HEK293 (cell line): ENCODE measurements around the gene PGS1.

Experiments used
- BCL11A ChIP-seq: fragments of 450-650 bp; formaldehyde crosslinking; IDR thresholded peaks from 2 replicates; pipeline ENCODE4 v1.5.1; 2016; ENCODE audit warnings: low read depth, missing biosample characterization, missing genetic modification characterization
- GLI4 ChIP-seq: fragments of 450-650 bp; formaldehyde crosslinking; IDR thresholded peaks from 2 replicates; pipeline ENCODE4 v1.5.1; 2016; ENCODE audit warnings: missing biosample characterization, missing genetic modification characterization
- GLIS1 ChIP-seq: fragments of 450-650 bp; formaldehyde crosslinking; IDR thresholded peaks from 2 replicates; pipeline ENCODE4 v1.5.1; 2016; ENCODE audit warnings: missing biosample characterization, missing genetic modification characterization
- GLIS2 ChIP-seq: fragments of 450-650 bp; formaldehyde crosslinking; IDR thresholded peaks from 2 replicates; pipeline ENCODE4 v1.5.1; 2016; ENCODE audit warnings: missing biosample characterization, missing genetic modification characterization
- SCRT1 ChIP-seq: fragments of 450-650 bp; formaldehyde crosslinking; IDR thresholded peaks from 2 replicates; pipeline ENCODE4 v1.5.1; 2016; ENCODE audit warnings: missing biosample characterization, missing genetic modification characterization, borderline replicate concordance
- SP2 ChIP-seq: fragments of 450-650 bp; formaldehyde crosslinking; IDR thresholded peaks from 2 replicates; pipeline ENCODE4 v1.5.1; 2016; ENCODE audit warnings: missing biosample characterization, missing genetic modification characterization
- SP7 ChIP-seq: fragments of 450-650 bp; formaldehyde crosslinking; IDR thresholded peaks from 2 replicates; pipeline ENCODE4 v1.5.1; 2016; ENCODE audit warnings: missing biosample characterization, missing genetic modification characterization
- ZBTB48 ChIP-seq: fragments of 450-650 bp; formaldehyde crosslinking; IDR thresholded peaks from 2 replicates; pipeline ENCODE4 v1.5.1; 2016; ENCODE audit warnings: missing biosample characterization, missing genetic modification characterization
- ZNF10 ChIP-seq: fragments of 450-650 bp; formaldehyde crosslinking; IDR thresholded peaks from 2 replicates; pipeline ENCODE4 v1.5.1; 2017; ENCODE audit warnings: missing biosample characterization, missing genetic modification characterization
- ZNF146 ChIP-seq: fragments of 450-650 bp; formaldehyde crosslinking; IDR thresholded peaks from 2 replicates; pipeline ENCODE4 v1.5.1; 2016; ENCODE audit warnings: missing biosample characterization, missing genetic modification characterization
- ZNF157 ChIP-seq: fragments of 450-650 bp; formaldehyde crosslinking; IDR thresholded peaks from 2 replicates; pipeline ENCODE4 v1.5.1; 2016; ENCODE audit warnings: missing biosample characterization, missing genetic modification characterization
- ZNF214 ChIP-seq: fragments of 450-650 bp; formaldehyde crosslinking; IDR thresholded peaks from 2 replicates; pipeline ENCODE4 v1.5.1; 2017; ENCODE audit warnings: missing biosample characterization, mild to moderate bottlenecking, missing genetic modification characterization, borderline replicate concordance
- ZNF366 ChIP-seq: fragments of 450-650 bp; formaldehyde crosslinking; conservative IDR thresholded peaks from 2 replicates; pipeline ENCODE4 v1.5.1; 2016; ENCODE audit warnings: missing biosample characterization, missing genetic modification characterization
- ZNF423 ChIP-seq: fragments of 450-650 bp; formaldehyde crosslinking; IDR thresholded peaks from 2 replicates; pipeline ENCODE4 v1.5.1; 2016; ENCODE audit warnings: missing biosample characterization, missing genetic modification characterization
- ZNF558 ChIP-seq: fragments of 450-650 bp; formaldehyde crosslinking; IDR thresholded peaks from 2 replicates; pipeline ENCODE4 v1.5.1; 2016; ENCODE audit warnings: missing biosample characterization, missing genetic modification characterization
- ZNF560 ChIP-seq: fragments of 450-650 bp; formaldehyde crosslinking; IDR thresholded peaks from 2 replicates; pipeline ENCODE4 v1.5.1; 2017; ENCODE audit warnings: missing biosample characterization, missing genetic modification characterization, borderline replicate concordance
- ZNF561 ChIP-seq: fragments of 450-650 bp; IDR thresholded peaks from 2 replicates; pipeline ENCODE4 v1.5.1; 2018; ENCODE audit warnings: missing biosample characterization, missing genetic modification characterization, borderline replicate concordance
- ZNF624 ChIP-seq: fragments of 450-650 bp; formaldehyde crosslinking; IDR thresholded peaks from 2 replicates; pipeline ENCODE4 v1.5.1; 2017; ENCODE audit warnings: missing biosample characterization, missing genetic modification characterization
- ZNF626 ChIP-seq: fragments of 450-650 bp; sonication (Bioruptor Pico); formaldehyde crosslinking; IDR thresholded peaks from 2 replicates; pipeline ENCODE4 v1.5.1; 2018; ENCODE audit warnings: missing biosample characterization, missing genetic modification characterization, inconsistent platforms
- ZNF658 ChIP-seq: fragments of 450-650 bp; formaldehyde crosslinking; IDR thresholded peaks from 2 replicates; pipeline ENCODE4; 2016; ENCODE audit warnings: missing biosample characterization, missing genetic modification characterization
- ZNF660 ChIP-seq: fragments of 450-650 bp; IDR thresholded peaks from 2 replicates; pipeline ENCODE4 v1.5.1; 2018; ENCODE audit warnings: missing biosample characterization, mild to moderate bottlenecking, missing genetic modification characterization
- ZNF664 ChIP-seq: fragments of 450-650 bp; formaldehyde crosslinking; IDR thresholded peaks from 2 replicates; pipeline ENCODE4 v1.5.1; 2016; ENCODE audit warnings: missing biosample characterization, missing genetic modification characterization
- ZNF768 ChIP-seq: fragments of 450-650 bp; formaldehyde crosslinking; IDR thresholded peaks from 2 replicates; pipeline ENCODE4 v1.5.1; 2018; ENCODE audit warnings: missing biosample characterization, mild to moderate bottlenecking, missing genetic modification characterization
- ZNF843 ChIP-seq: fragments of 450-650 bp; formaldehyde crosslinking; IDR thresholded peaks from 2 replicates; pipeline ENCODE4 v1.5.1; 2016; ENCODE audit warnings: missing biosample characterization, missing genetic modification characterization
- TF ChIP-seq, protein P1 (sequence below): fragments of 450-650 bp; formaldehyde crosslinking; conservative IDR thresholded peaks from 2 replicates; pipeline ENCODE4 v1.5.1; 2016; ENCODE audit warnings: low read depth, missing biosample characterization, missing genetic modification characterization
- TF ChIP-seq, protein P2 (sequence below): fragments of 450-650 bp; formaldehyde crosslinking; IDR thresholded peaks from 2 replicates; pipeline ENCODE4 v1.5.1; 2016; ENCODE audit warnings: missing biosample characterization, missing genetic modification characterization
- TF ChIP-seq, protein P3 (sequence below): fragments of 450-650 bp; formaldehyde crosslinking; IDR thresholded peaks from 2 replicates; pipeline ENCODE4 v1.5.1; 2016; ENCODE audit warnings: missing biosample characterization, missing genetic modification characterization
- TF ChIP-seq, protein P4 (sequence below): fragments of 450-650 bp; formaldehyde crosslinking; IDR thresholded peaks from 2 replicates; pipeline ENCODE4 v1.5.1; 2016; ENCODE audit warnings: missing biosample characterization, missing genetic modification characterization
- TF ChIP-seq, protein P5 (sequence below): fragments of 450-650 bp; formaldehyde crosslinking; IDR thresholded peaks from 2 replicates; pipeline ENCODE4 v1.5.1; 2016; ENCODE audit warnings: missing biosample characterization, missing genetic modification characterization, low read depth

The PGS1 gene

DNA sequence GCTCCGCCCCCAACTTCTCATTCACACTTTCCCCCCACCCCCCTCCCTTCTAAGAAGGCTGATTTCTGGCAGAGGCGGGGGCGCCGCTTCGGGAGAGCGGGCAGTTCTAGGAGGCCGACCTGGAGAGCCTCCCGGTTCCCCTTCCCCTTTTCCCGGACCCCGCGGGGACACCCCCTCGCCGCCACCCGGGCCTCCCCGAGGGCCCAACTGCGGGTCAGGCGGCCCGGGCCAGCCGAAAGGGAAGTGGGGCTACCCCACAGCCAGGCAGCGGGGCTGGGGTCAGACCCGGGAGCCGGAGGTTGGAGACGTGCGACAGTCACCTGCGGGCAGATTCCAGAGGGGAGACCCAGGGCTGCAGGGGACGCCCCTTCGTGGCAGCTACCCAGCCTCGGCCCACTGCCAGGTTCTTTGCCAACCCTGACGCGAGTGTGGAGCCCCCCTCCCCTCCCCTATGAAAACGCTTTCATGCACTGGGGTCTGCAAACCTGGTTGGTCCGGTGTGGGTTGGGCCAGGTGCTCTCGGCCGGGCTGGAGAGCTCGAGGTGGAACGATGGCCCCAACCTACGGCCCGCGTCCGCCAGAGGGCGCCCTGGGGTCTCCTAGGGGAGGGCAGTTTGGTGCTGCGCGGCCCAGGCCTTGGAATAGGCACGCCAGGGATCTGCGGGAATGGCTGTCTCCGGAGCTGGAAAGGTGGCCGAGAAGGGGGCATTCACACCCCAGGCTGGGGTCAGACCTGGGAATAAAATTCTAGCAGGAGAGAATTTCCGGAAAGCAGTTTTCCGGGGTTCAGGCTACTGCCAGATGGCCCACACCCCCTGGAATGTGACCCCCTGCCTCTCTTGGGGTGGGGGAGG, 17.9 kb upstream of the PGS1 start (continued):
- TF ChIP-seq, protein P1, sequence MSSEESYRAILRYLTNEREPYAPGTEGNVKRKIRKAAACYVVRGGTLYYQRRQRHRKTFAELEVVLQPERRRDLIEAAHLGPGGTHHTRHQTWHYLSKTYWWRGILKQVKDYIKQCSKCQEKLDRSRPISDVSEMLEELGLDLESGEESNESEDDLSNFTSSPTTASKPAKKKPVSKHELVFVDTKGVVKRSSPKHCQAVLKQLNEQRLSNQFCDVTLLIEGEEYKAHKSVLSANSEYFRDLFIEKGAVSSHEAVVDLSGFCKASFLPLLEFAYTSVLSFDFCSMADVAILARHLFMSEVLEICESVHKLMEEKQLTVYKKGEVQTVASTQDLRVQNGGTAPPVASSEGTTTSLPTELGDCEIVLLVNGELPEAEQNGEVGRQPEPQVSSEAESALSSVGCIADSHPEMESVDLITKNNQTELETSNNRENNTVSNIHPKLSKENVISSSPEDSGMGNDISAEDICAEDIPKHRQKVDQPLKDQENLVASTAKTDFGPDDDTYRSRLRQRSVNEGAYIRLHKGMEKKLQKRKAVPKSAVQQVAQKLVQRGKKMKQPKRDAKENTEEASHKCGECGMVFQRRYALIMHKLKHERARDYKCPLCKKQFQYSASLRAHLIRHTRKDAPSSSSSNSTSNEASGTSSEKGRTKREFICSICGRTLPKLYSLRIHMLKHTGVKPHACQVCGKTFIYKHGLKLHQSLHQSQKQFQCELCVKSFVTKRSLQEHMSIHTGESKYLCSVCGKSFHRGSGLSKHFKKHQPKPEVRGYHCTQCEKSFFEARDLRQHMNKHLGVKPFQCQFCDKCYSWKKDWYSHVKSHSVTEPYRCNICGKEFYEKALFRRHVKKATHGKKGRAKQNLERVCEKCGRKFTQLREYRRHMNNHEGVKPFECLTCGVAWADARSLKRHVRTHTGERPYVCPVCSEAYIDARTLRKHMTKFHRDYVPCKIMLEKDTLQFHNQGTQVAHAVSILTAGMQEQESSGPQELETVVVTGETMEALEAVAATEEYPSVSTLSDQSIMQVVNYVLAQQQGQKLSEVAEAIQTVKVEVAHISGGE (tag by site-specific recombination): no peak; the same call in 1 of the 2 replicates
- no peak for TF ChIP-seq ZNF624 (tag by site-specific recombination)
- 0 out of 2 replicates have a peak, but pooled peaks have one; percentile 21 for TF ChIP-seq ZNF561
- no peak for TF ChIP-seq SP2 (tag by site-specific recombination)
- no peak for TF ChIP-seq SCRT1 (tag by site-specific recombination)
- no peak for TF ChIP-seq ZNF10 (tag by site-specific recombination)
- no peak for TF ChIP-seq ZNF658 (tag by site-specific recombination)
- TF ChIP-seq, protein P2, sequence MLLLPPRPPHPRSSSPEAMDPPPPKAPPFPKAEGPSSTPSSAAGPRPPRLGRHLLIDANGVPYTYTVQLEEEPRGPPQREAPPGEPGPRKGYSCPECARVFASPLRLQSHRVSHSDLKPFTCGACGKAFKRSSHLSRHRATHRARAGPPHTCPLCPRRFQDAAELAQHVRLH (tag by site-specific recombination): no peak
- TF ChIP-seq ZNF146 (tag by site-specific recombination): no peak
- peak; percentile 49; the same call in 1 of the 2 replicates for TF ChIP-seq ZNF660 (tag by site-specific recombination)
- no peak for TF ChIP-seq ZNF366 (tag by site-specific recombination)
- TF ChIP-seq ZNF423 (tag by site-specific recombination): no peak
- TF ChIP-seq ZNF626 (tag by site-specific recombination): no peak
- TF ChIP-seq ZNF843 (tag by site-specific recombination): peak; percentile 16; the same call in 1 of the 2 replicates
- no peak for TF ChIP-seq ZNF768 (tag by site-specific recombination)
- TF ChIP-seq, protein P3, sequence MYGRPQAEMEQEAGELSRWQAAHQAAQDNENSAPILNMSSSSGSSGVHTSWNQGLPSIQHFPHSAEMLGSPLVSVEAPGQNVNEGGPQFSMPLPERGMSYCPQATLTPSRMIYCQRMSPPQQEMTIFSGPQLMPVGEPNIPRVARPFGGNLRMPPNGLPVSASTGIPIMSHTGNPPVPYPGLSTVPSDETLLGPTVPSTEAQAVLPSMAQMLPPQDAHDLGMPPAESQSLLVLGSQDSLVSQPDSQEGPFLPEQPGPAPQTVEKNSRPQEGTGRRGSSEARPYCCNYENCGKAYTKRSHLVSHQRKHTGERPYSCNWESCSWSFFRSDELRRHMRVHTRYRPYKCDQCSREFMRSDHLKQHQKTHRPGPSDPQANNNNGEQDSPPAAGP: peak; percentile 79
- TF ChIP-seq, protein P4, sequence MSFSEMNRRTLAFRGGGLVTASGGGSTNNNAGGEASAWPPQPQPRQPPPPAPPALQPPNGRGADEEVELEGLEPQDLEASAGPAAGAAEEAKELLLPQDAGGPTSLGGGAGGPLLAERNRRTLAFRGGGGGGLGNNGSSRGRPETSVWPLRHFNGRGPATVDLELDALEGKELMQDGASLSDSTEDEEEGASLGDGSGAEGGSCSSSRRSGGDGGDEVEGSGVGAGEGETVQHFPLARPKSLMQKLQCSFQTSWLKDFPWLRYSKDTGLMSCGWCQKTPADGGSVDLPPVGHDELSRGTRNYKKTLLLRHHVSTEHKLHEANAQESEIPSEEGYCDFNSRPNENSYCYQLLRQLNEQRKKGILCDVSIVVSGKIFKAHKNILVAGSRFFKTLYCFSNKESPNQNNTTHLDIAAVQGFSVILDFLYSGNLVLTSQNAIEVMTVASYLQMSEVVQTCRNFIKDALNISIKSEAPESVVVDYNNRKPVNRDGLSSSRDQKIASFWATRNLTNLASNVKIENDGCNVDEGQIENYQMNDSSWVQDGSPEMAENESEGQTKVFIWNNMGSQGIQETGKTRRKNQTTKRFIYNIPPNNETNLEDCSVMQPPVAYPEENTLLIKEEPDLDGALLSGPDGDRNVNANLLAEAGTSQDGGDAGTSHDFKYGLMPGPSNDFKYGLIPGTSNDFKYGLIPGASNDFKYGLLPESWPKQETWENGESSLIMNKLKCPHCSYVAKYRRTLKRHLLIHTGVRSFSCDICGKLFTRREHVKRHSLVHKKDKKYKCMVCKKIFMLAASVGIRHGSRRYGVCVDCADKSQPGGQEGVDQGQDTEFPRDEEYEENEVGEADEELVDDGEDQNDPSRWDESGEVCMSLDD (tag by site-specific recombination): no peak
- peak; percentile 92 for TF ChIP-seq GLIS2 (tag by site-specific recombination)
- TF ChIP-seq ZNF214 (tag by site-specific recombination): no peak
- TF ChIP-seq ZNF558 (tag by site-specific recombination): no peak
- peak; percentile 56; the same call in 1 of the 2 replicates for TF ChIP-seq ZBTB48 (tag by site-specific recombination)
- TF ChIP-seq GLIS1: peak; percentile 50
- no peak for TF ChIP-seq ZNF560 (tag by site-specific recombination)
- peak; percentile 69 for TF ChIP-seq SP7
- TF ChIP-seq BCL11A (tag by site-specific recombination): 0 out of 2 replicates have a peak, but pooled peaks have one; percentile 30
- no peak for TF ChIP-seq ZNF157 (tag by site-specific recombination)
- TF ChIP-seq GLI4: no peak
- TF ChIP-seq, protein P5, sequence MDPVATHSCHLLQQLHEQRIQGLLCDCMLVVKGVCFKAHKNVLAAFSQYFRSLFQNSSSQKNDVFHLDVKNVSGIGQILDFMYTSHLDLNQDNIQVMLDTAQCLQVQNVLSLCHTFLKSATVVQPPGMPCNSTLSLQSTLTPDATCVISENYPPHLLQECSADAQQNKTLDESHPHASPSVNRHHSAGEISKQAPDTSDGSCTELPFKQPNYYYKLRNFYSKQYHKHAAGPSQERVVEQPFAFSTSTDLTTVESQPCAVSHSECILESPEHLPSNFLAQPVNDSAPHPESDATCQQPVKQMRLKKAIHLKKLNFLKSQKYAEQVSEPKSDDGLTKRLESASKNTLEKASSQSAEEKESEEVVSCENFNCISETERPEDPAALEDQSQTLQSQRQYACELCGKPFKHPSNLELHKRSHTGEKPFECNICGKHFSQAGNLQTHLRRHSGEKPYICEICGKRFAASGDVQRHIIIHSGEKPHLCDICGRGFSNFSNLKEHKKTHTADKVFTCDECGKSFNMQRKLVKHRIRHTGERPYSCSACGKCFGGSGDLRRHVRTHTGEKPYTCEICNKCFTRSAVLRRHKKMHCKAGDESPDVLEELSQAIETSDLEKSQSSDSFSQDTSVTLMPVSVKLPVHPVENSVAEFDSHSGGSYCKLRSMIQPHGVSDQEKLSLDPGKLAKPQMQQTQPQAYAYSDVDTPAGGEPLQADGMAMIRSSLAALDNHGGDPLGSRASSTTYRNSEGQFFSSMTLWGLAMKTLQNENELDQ (tag by site-specific recombination): no peak
- TF ChIP-seq ZNF664 (tag by site-specific recombination): no peak
